ENCODE results near the gene TICAM1. TPM values are rescaled to one million over a fixed set of nuclear protein-coding genes. Genes with fewer than 3 reads are reported as not detected.

TICAM1 gene
- total and polyA plus RNA-seq, 10 of the 15 experiments (the other 5 are each of a cell fraction or from before 2014, with no cell fraction given) = 0.31 to 31.1 (median 5.3) TPM

- ChIA-PET CTCF (interaction anchor here (0.7 to 10.6 kb wide), 7 partner anchors 12 to 215 kb away, joined by 3 to 148 read pairs (median 3); partner anchors contain the start of gene FEM1A), POLR2A (interaction anchor here (0.5 to 2.1 kb wide), 8 partner anchors 11 to 39 kb away, joined by 3 to 7 read pairs (median 4); no protein-coding TSS in a partner anchor), RAD21 (ENCODE audit: unreplicated experiment) (interaction anchor here (1.1 to 2.3 kb wide), 2 partner anchors 14 to 28 kb away, joined by 4 to 9 read pairs; no protein-coding TSS in a partner anchor), SMC1A (ENCODE audit: uncharacterized antibody, unreplicated experiment) (interaction anchor here (0.7 to 1.5 kb wide), 3 partner anchors 14 to 88 kb away, joined by 3 to 6 read pairs (median 3); no protein-coding TSS in a partner anchor)
- Histone ChIP-seq H2AFZ (ENCODE audit: control insufficient read depth, low read depth, low read length) (no peak overlapping the region), H3K9me3 (replicated peaks; ENCODE audit: control insufficient read depth, insufficient read depth, low read length) (no peaks in the 10 kb centered on the region), H3K79me2 (ENCODE audit: control insufficient read depth, insufficient read depth, low read length) (peaks cover 40% of the 10 kb centered on the region), H4K20me1 (ENCODE audit: control insufficient read depth, insufficient read depth) (peaks cover 4% of the 10 kb centered on the region; the same call in 1 of the 2 replicates), H3K9ac (ENCODE audit: control insufficient read depth, insufficient read depth, low read length) (no peak overlapping the region), H3K4me3 (no peak overlapping the region), H3K27me3 (replicated peaks in 1 of 2; ENCODE audit: control insufficient read depth in 2 of 2, insufficient read depth in 2 of 2, low read length in 1 of 2) (no peaks in the 10 kb centered on the region), H3K4me1 (ENCODE audit: control insufficient read depth, insufficient read depth, low read length) (no peaks in the 10 kb centered on the region), H3K27ac (ENCODE audit: control insufficient read depth, insufficient read depth) (no peak overlapping the region), H3K36me3 (ENCODE audit: control insufficient read depth in 2 of 2, insufficient read depth in 2 of 2, low read length in 1 of 2) (peaks cover 2 to 6% of the 10 kb centered on the region in 2 experiments), H3K4me2 (ENCODE audit: control insufficient read depth, insufficient read depth) (no peak overlapping the region)
- DNase-seq (ENCODE audit: low read depth, low spot score) = no peak
- no TSS peak for BruUV-seq (replicated peaks)
- TF ChIP-seq ZSCAN29 (IDR thresholded peaks at IDR 0.05) = no peak
- TF ChIP-seq ASH2L (IDR thresholded peaks at IDR 0.05; ENCODE audit: borderline replicate concordance, low read depth) = no peak
- no peak for TF ChIP-seq USF2 (IDR thresholded peaks at IDR 0.05; ENCODE audit: borderline replicate concordance, low read depth, low read length)
- no peak for TF ChIP-seq HSF1 (IDR thresholded peaks at IDR 0.05; ENCODE audit: low read depth, low read length)
- no peak for TF ChIP-seq EED (IDR thresholded peaks at IDR 0.05; ENCODE audit: low read depth)
- TF ChIP-seq HDAC6 (IDR thresholded peaks at IDR 0.05; ENCODE audit: unreplicated experiment) = no peak
- in situ Hi-C loops (cut with MboI) = no loop called here
- intact Hi-C loops (cut with micrococcal nuclease; ENCODE audit: unreplicated experiment) = no loop called here
- no peak for ATAC-seq
- WGBS (ENCODE audit: insufficient coverage, insufficient replicate concordance, low lambda C conversion rate, missing lambda C conversion rate) = 80% methylated on average over 6 of the region's 6 CpGs
- no peak for FAIRE-seq
These were observed 7.9 kb downstream of the TICAM1 start for GRCh38 chr19:4823577-4823976.
